Trophoblast cell (in vitro differentiated cells and primary cell): ENCODE data around the gene MED13L.

Experiments
- DNase-seq, 2 donors: peaks; one replicate each; pipeline ENCODE4 v3.0.0-alpha.2; 2016
- H2AFZ ChIP-seq: 2 replicates; pipeline ENCODE4 v1.6.1; 2013; ENCODE audit warnings: low read length, moderate library complexity, mild to moderate bottlenecking; ENCODE audit not compliant: insufficient read depth, poor library complexity
- H2AK5ac ChIP-seq: 2 replicates; pipeline ENCODE4 v1.6.1; 2013; ENCODE audit warnings: mild to moderate bottlenecking, low read length
- H2BK120ac ChIP-seq: 2 replicates; pipeline ENCODE4 v1.6.1; 2013; ENCODE audit warnings: low read length, mild to moderate bottlenecking, moderate library complexity; ENCODE audit not compliant: insufficient read depth, poor library complexity
- H2BK12ac ChIP-seq: 2 replicates; pipeline ENCODE4 v1.6.1; 2013; ENCODE audit warnings: mild to moderate bottlenecking, low read length, moderate library complexity
- H2BK5ac ChIP-seq: 2 replicates; pipeline ENCODE4 v1.6.1; 2013; ENCODE audit warnings: low read length, low read depth, moderate library complexity, mild to moderate bottlenecking; ENCODE audit not compliant: poor library complexity
- H3K14ac ChIP-seq: 2 replicates; pipeline ENCODE4 v1.6.1; 2013; ENCODE audit warnings: mild to moderate bottlenecking, low read length
- H3K18ac ChIP-seq: 2 replicates; pipeline ENCODE4 v1.6.1; 2013; ENCODE audit warnings: mild to moderate bottlenecking, low read length
- H3K23ac ChIP-seq: 2 replicates; pipeline ENCODE4 v1.6.1; 2013; ENCODE audit warnings: low read length
- H3K27ac ChIP-seq: 2 replicates; pipeline ENCODE4 v1.5.1; 2013; ENCODE audit warnings: low read depth, mild to moderate bottlenecking, inconsistent platforms, low read length, moderate library complexity
- H3K27me3 ChIP-seq: 2 replicates; pipeline ENCODE4 v1.6.1; 2013; ENCODE audit warnings: inconsistent platforms, mild to moderate bottlenecking, low read length, moderate library complexity; ENCODE audit not compliant: insufficient read depth
- H3K36me3 ChIP-seq, 2 experiments: 1 replicate in 1 of 2; 2 replicates in 1 of 2; pipeline ENCODE4 v1.6.1; 2013; ENCODE audit warnings: low read length in 2 of 2, mild to moderate bottlenecking in 2 of 2, moderate library complexity in 1 of 2; ENCODE audit not compliant: insufficient read depth in 2 of 2, control insufficient read depth in 1 of 2
- H3K4ac ChIP-seq: 2 replicates; pipeline ENCODE4 v1.6.1; 2013; ENCODE audit warnings: low read depth, mild to moderate bottlenecking, low read length, moderate library complexity
- H3K4me1 ChIP-seq, 2 experiments: 1 replicate in 1 of 2; 2 replicates in 1 of 2; pipeline ENCODE4 v1.6.1; 2013; ENCODE audit warnings: low read length in 2 of 2, mild to moderate bottlenecking in 2 of 2, moderate library complexity in 1 of 2; ENCODE audit not compliant: insufficient read depth in 2 of 2, control insufficient read depth in 1 of 2
- H3K4me2 ChIP-seq: 2 replicates; pipeline ENCODE4 v1.6.1; 2013; ENCODE audit warnings: inconsistent platforms, mild to moderate bottlenecking, low read length, moderate library complexity
- H3K4me3 ChIP-seq: 2 replicates; pipeline ENCODE4 v1.5.1; 2013; ENCODE audit warnings: mild to moderate bottlenecking, low read depth, low read length, inconsistent platforms
- H3K79me1 ChIP-seq: one replicate; pipeline ENCODE4 v1.6.1; 2013; ENCODE audit warnings: low read length
- H3K79me2 ChIP-seq: 2 replicates; pipeline ENCODE4 v1.6.1; 2013; ENCODE audit warnings: low read length, mild to moderate bottlenecking; ENCODE audit not compliant: control insufficient read depth, insufficient read depth, poor library complexity
- H3K9ac ChIP-seq: 2 replicates; pipeline ENCODE4 v1.6.1; 2013; ENCODE audit warnings: mild to moderate bottlenecking, low read length
- H3K9me3 ChIP-seq: 2 replicates; pipeline ENCODE4 v1.6.1; 2013; ENCODE audit warnings: low read depth, mild to moderate bottlenecking, control low read depth, inconsistent platforms, low read length; ENCODE audit not compliant: insufficient read depth
- H4K12ac ChIP-seq: 2 replicates; pipeline ENCODE4 v1.6.1; 2013; ENCODE audit warnings: low read depth, mild to moderate bottlenecking, low read length, moderate library complexity
- H4K8ac ChIP-seq: 2 replicates; pipeline ENCODE4 v1.6.1; 2013; ENCODE audit warnings: low read depth, mild to moderate bottlenecking, low read length, moderate library complexity
- H4K91ac ChIP-seq: one replicate; pipeline ENCODE4 v1.6.1; 2013; ENCODE audit warnings: low read depth, mild to moderate bottlenecking, low read length, moderate library complexity
- WGBS: extraction: QIAGEN DNeasy Blood & Tissue Kit; methylation state at CpG from one replicate; pipeline ENCODE4 v1.1.7; 2013; ENCODE audit warnings: missing lambda C conversion rate; ENCODE audit not compliant: insufficient read length, insufficient coverage; ENCODE audit errors: extremely low coverage; 5-methylcytosine and 5-hydroxymethylcytosine counted together

The MED13L gene

GRCh38 chr12:116266168-116266601, 11.3 kb downstream of the MED13L start:
- Histone ChIP-seq H2BK120ac (no peak overlapping the region), H3K27me3 (no peaks in the 10 kb centered on the region), H3K4ac (peak overlapping the region; percentile 9), H3K4me1 (peaks cover 2 to 13% of the 10 kb centered on the region in 2 experiments), H3K79me1 (no peaks in the 10 kb centered on the region), H4K8ac (no peak overlapping the region), H3K4me3 (no peak overlapping the region), H3K23ac (no peak overlapping the region), H3K18ac (no peak overlapping the region), H2AK5ac (no peak overlapping the region), H3K14ac (no peak overlapping the region), H4K91ac (no peak overlapping the region), H3K36me3 (no peaks in the 10 kb centered on the region), H4K12ac (no peak overlapping the region), H3K79me2 (peaks cover 15% of the 10 kb centered on the region), H2BK5ac (no peak overlapping the region), H3K9me3 (no peaks in the 10 kb centered on the region), H3K27ac (no peak overlapping the region), H3K4me2 (no peak overlapping the region), H2BK12ac (no peak overlapping the region), H2AFZ (no peak overlapping the region), H3K9ac (no peak overlapping the region)
- peak in 1 of 2 donors; percentile 32 for DNase-seq
- WGBS = no CpG with 5 or more reads among the region's 3 CpGs

- H3K14ac ChIP-seq = no peak overlapping the region
- H3K18ac ChIP-seq = no peak overlapping the region
- H3K4me1 ChIP-seq = peaks cover 2 to 13% of the 10 kb centered on the region in 2 experiments
- no peak overlapping the region for H3K27ac ChIP-seq
- no peak overlapping the region for H2AFZ ChIP-seq
- WGBS = no CpG with 5 or more reads among the region's 7 CpGs
- no peak overlapping the region for H4K12ac ChIP-seq
- peaks cover 19% of the 10 kb centered on the region for H3K79me2 ChIP-seq
- H3K4ac ChIP-seq = peak overlapping the region; percentile 84
- H3K27me3 ChIP-seq = no peaks in the 10 kb centered on the region
- no peaks in the 10 kb centered on the region for H3K79me1 ChIP-seq
- H4K8ac ChIP-seq = no peak overlapping the region
- H3K4me2 ChIP-seq = no peak overlapping the region
- no peak overlapping the region for H3K4me3 ChIP-seq
- H3K9ac ChIP-seq = no peak overlapping the region
- H2AK5ac ChIP-seq = no peak overlapping the region
- no peaks in the 10 kb centered on the region for H3K9me3 ChIP-seq
- no peak overlapping the region for H2BK12ac ChIP-seq
- no peaks in the 10 kb centered on the region for H3K36me3 ChIP-seq
- H2BK120ac ChIP-seq = no peak overlapping the region
- no peak overlapping the region for H2BK5ac ChIP-seq
- no peak overlapping the region for H4K91ac ChIP-seq
- DNase-seq = peak in 1 of 2 donors; percentile 88
- H3K23ac ChIP-seq = no peak overlapping the region
These were observed 11.9 kb downstream of the MED13L start for GRCh38 chr12:116265351-116266147.

- no peak overlapping the region for H2BK120ac ChIP-seq
- H2BK12ac ChIP-seq = no peak overlapping the region
- H4K91ac ChIP-seq = no peak overlapping the region
- no peaks in the 10 kb centered on the region for H3K36me3 ChIP-seq
- peaks cover 2 to 15% of the 10 kb centered on the region in 2 experiments for H3K4me1 ChIP-seq
- H3K4ac ChIP-seq = peak overlapping the region; percentile 13
- H3K9ac ChIP-seq = no peak overlapping the region
- H3K27ac ChIP-seq = no peak overlapping the region
- no peak overlapping the region for H3K14ac ChIP-seq
- no peak overlapping the region for H4K8ac ChIP-seq
- no peaks in the 10 kb centered on the region for H3K27me3 ChIP-seq
- no peak overlapping the region for H3K18ac ChIP-seq
- peaks cover 19% of the 10 kb centered on the region for H3K79me2 ChIP-seq
- no peak overlapping the region for H3K4me3 ChIP-seq
- peak overlapping the region; percentile 71 for H3K23ac ChIP-seq
- H3K79me1 ChIP-seq = no peaks in the 10 kb centered on the region
- WGBS = no CpG with 5 or more reads among the region's 2 CpGs
- H4K12ac ChIP-seq = no peak overlapping the region
- no peak overlapping the region for H2AK5ac ChIP-seq
- no peak overlapping the region for H2BK5ac ChIP-seq
- DNase-seq = no peak
- H2AFZ ChIP-seq = no peak overlapping the region
- H3K4me2 ChIP-seq = no peak overlapping the region
- no peaks in the 10 kb centered on the region for H3K9me3 ChIP-seq
These were observed 12.9 kb downstream of the MED13L start for GRCh38 chr12:116264525-116265070.

GRCh38 chr12:116263844-116264243, 13.6 kb downstream of the MED13L start:
- no peak overlapping the region for H2AFZ ChIP-seq
- no peak overlapping the region for H3K18ac ChIP-seq
- no peak overlapping the region for H4K12ac ChIP-seq
- no peak overlapping the region for H3K9ac ChIP-seq
- H2AK5ac ChIP-seq = no peak overlapping the region
- no peaks in the 10 kb centered on the region for H3K79me1 ChIP-seq
- H2BK12ac ChIP-seq = no peak overlapping the region
- no peak overlapping the region for H3K27ac ChIP-seq
- no CpG with 5 or more reads among the region's 2 CpGs for WGBS
- H3K36me3 ChIP-seq = no peaks in the 10 kb centered on the region
- peak in 1 of 2 donors; percentile 49 for DNase-seq
- no peaks in the 10 kb centered on the region for H3K9me3 ChIP-seq
- H3K23ac ChIP-seq = peak overlapping the region; percentile 68
- H3K4me3 ChIP-seq = no peak overlapping the region
- peak overlapping the region; percentile 92 for H3K4ac ChIP-seq
- H2BK5ac ChIP-seq = no peak overlapping the region
- H3K4me1 ChIP-seq = peaks cover 2 to 15% of the 10 kb centered on the region in 2 experiments
- H2BK120ac ChIP-seq = no peak overlapping the region
- no peak overlapping the region for H3K4me2 ChIP-seq
- no peak overlapping the region for H4K91ac ChIP-seq
- H3K14ac ChIP-seq = no peak overlapping the region
- no peak overlapping the region for H4K8ac ChIP-seq
- peaks cover 15% of the 10 kb centered on the region for H3K79me2 ChIP-seq
- no peaks in the 10 kb centered on the region for H3K27me3 ChIP-seq
